ENCODE results near the gene ABTB1.

- TF ChIP-seq POLR2A (IDR thresholded peaks at IDR 0.05; ENCODE audit: low read depth, low read length) = no peak
- no peak for TF ChIP-seq TAF1 (IDR thresholded peaks at IDR 0.05; ENCODE audit: low read depth, low read length)
Observed at GRCh38 chr3:127678315-127678599, 5.5 kb downstream of the ABTB1 start.

Measured in GM12891 (cell line).